Body of pancreas (tissue), 4 donors: ENCODE measurements around the gene REXO1.
"Not testable (repeated sequence)": the region's sequence is repeated elsewhere in the genome, so short reads cannot be mapped to it uniquely, and the experiment has no call there.

Source experiments
- CTCF ChIP-seq, 7 experiments: fragments of 450-650 bp in 4 of 7; fragments of 200-600 bp in 3 of 7; sonication (generic) in 3 of 7; IDR thresholded peaks; one replicate each; pipeline ENCODE4 v1.5.1; 2016 to 2019; ENCODE audit warnings: antibody characterized with exemption in 7 of 7
- POLR2A ChIP-seq, 3 donors: fragments of 450-650 bp; IDR thresholded peaks; one replicate each; pipeline ENCODE4 v1.6.1; 2016; ENCODE audit warnings: antibody characterized with exemption in 3 of 3, mild to moderate bottlenecking in 2 of 3

- not testable (repeated sequence) for TF ChIP-seq POLR2A, CTCF (IDR thresholded peaks at IDR 0.05)
Observed at GRCh38 chr19:1875265-1875645, 27.0 kb upstream of the REXO1 start.
